ENCODE measurements around the gene TLCD2.
"Not testable (repeated sequence)": the region's sequence is repeated elsewhere in the genome, so short reads cannot be mapped to it uniquely, and the experiment has no call there.

Gene TLCD2

DNA sequence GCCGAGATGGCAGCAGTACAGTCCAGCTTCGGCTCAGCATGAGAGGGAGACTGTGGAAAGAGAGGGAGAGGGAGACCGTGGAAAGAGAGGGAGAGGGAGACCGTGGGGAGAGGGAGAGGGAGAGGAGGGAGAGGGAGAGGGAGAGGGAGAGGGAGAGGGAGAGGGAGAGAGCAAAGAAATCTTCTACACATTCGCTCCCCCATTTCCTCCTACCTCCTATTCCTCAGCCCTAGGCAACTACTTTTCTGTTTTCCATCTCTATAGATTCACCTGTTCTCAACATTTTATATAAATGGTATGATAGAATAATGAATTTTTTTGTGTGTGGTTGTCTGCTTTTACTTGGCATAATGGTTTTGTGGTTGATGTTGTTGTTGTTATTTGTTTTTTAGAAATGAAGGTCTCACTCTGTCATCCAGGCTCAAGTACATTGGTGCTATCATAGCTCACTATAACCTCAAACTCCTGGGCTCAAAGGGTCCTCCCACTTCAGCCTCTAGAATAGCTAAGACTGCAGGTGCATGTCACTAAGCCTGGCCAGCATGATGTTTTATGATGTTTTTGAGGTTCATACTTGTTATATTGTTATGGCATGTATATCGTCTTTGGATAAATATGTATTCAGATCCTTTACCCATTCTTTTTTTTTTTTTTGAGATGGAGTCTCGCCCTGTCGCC, 19.5 kb downstream of the TLCD2 start:
- in situ Hi-C loops (cut with MboI; ENCODE audit: low pct_unique_long_range_greater_than_20kb, low sequenced_read_pairs, unreplicated experiment): no loop called here
- TF ChIP-seq CTCF (IDR thresholded peaks at IDR 0.05; ENCODE audit: extremely low read depth, insufficient read depth, missing control alignments): no peak
- DNase-seq (ENCODE audit: low spot score): no peak

DNA sequence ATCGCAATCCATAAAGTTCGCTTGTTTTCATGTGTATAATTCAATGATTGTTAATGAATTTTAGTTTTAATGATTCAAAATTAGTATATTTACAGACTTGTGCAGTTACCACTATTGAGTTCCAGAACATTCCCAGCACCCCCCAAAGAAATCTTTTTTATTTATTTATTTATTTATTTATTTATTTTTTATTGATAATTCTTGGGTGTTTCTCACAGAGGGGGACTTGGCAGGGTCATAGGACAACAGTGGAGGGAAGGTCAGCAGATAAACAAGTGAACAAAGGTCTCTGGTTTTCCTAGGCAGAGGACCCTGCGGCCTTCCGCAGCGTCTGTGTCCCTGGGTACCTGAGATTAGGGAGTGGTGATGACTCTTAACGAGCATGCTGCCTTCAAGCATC, 21.8 kb downstream of the TLCD2 start:
- DNase-seq (ENCODE audit: low spot score); in situ Hi-C loops (cut with MboI; ENCODE audit: low pct_unique_long_range_greater_than_20kb, low sequenced_read_pairs, unreplicated experiment): not testable (repeated sequence)

- no peak for TF ChIP-seq CTCF (IDR thresholded peaks at IDR 0.05; ENCODE audit: extremely low read depth, insufficient read depth, missing control alignments)
- in situ Hi-C loops (cut with MboI; ENCODE audit: low pct_unique_long_range_greater_than_20kb, low sequenced_read_pairs, unreplicated experiment): no loop called here
These were observed 24.1 kb downstream of the TLCD2 start for GRCh38 chr17:1686086-1686485.

DNA sequence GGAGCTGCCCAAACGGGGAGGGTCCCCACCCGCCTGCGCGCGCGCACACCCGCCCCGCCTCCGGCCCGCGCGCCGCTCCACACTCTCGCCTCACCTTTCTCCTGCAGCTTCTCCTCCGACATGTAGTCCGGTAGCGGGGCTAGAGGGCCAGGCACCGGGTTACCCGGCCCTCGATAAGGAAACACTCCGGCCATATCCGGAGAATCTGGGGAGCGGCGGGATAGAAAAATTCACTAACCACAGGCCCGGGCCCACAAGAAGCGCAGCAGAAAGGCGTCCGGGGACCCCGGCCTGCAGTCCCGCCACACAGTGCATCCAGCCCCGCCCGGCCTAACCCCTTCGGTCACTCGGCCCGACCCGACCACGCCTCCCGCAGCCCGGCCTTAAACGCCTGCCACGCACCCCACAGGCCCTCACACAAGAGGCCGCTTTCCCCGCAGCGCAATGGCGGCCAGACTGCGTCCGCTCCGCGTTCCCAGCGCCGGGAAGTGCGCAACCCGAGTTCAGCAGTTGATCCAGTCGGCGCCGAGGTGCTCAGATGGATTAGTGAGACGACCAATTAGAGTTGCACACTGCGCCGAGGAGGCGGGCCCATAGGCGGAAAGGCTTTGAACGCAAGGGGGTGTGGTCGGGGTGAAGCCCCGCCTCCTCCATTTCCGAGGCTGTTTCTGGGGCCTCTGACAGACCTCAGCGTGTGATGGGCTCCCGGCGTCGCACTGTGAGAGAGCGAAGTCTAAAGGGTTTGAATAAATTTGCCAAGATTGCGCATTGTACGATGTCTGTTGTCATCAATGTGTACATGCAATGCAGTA, 25.6 kb downstream of the TLCD2 start, which contains the start of gene PRPF8:
Gene PRPF8, minus strand, starts transcription at position 490 of the 812 bp plus-strand sequence. Its CDS starts 296 bp downstream, at position 194.
- in situ Hi-C loops (cut with MboI; ENCODE audit: low pct_unique_long_range_greater_than_20kb, low sequenced_read_pairs, unreplicated experiment): no loop called here
- no peak for TF ChIP-seq CTCF (IDR thresholded peaks at IDR 0.05; ENCODE audit: extremely low read depth, insufficient read depth, missing control alignments)
- peak; percentile 100 for DNase-seq (ENCODE audit: low spot score)

More at GRCh38 chr17:1686086-1686485, 24.1 kb downstream of the TLCD2 start:
- no peak for DNase-seq (ENCODE audit: low spot score)

DNA sequence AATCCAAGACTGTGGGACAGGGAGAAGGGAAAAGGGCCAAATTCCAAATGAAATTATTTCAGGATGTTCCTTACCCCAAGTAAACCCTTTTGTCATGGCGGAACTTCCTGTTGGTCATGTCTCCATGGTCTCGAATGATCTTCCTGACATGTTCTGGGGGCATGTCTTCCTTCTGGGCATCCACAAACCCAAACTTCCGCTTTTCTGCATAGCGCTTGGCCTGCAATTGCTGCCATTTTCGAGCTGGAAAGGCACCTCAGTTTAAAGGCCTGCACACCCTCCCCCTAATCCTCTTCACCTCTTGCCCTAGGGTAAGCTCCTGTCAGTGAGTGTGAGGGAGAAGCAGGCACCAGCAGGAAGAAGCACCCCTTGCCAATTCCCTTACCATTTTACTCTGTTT, 26.7 kb downstream of the TLCD2 start:
- in situ Hi-C loops (cut with MboI; ENCODE audit: low pct_unique_long_range_greater_than_20kb, low sequenced_read_pairs, unreplicated experiment): no loop called here
- no peak for TF ChIP-seq CTCF (IDR thresholded peaks at IDR 0.05; ENCODE audit: extremely low read depth, insufficient read depth, missing control alignments)
- no peak for DNase-seq (ENCODE audit: low spot score)

GRCh38 chr17:1676401-1676800, 33.8 kb downstream of the TLCD2 start:
- DNase-seq (ENCODE audit: low spot score): no peak
- TF ChIP-seq CTCF (IDR thresholded peaks at IDR 0.05; ENCODE audit: extremely low read depth, insufficient read depth, missing control alignments): no peak
- in situ Hi-C loops (cut with MboI; ENCODE audit: low pct_unique_long_range_greater_than_20kb, low sequenced_read_pairs, unreplicated experiment): no loop called here

Data from GM13977 (cell line).